AG08395 (cell line): Measurements from ENCODE around the gene IL22.
A peak's percentile ranks its signal among the peaks of the same experiment; 100 is the strongest.
"Not testable (repeated sequence)": the region's sequence is repeated elsewhere in the genome, so short reads cannot be mapped to it uniquely, and the experiment has no call there.

Source experiments
- DNase-seq: peaks from one replicate; pipeline ENCODE4 v3.0.0; 2012; ENCODE audit warnings: mixed read lengths, low spot score

IL22 gene

GRCh38 chr12:68229956-68230355 lies 23.4 kb downstream of the IL22 start:
- DNase-seq = no peak

- no peak for DNase-seq
These were observed 26.0 kb downstream of the IL22 start for GRCh38 chr12:68227356-68227755.

GRCh38 chr12:68225576-68226476 lies 27.6 kb downstream of the IL22 start, which contains the start of gene IL26:
TSS of gene IL26 (minus strand) at chr12:68225810. CDS start at chr12:68225756, 54 bp downstream.
- DNase-seq = no peak

- no peak for DNase-seq
These were observed 28.7 kb downstream of the IL22 start for GRCh38 chr12:68224613-68225285.

- DNase-seq = peak; percentile 89
These were observed 30.2 kb downstream of the IL22 start for GRCh38 chr12:68223067-68223747.

GRCh38 chr12:68222326-68222725 lies 31.1 kb downstream of the IL22 start:
- no peak for DNase-seq

GRCh38 chr12:68221497-68221896 lies 31.9 kb downstream of the IL22 start:
- no peak for DNase-seq

- DNase-seq = no peak
These were observed 42.5 kb downstream of the IL22 start for GRCh38 chr12:68210875-68211274.

GRCh38 chr12:68209048-68209728 lies 44.2 kb downstream of the IL22 start:
- DNase-seq = not testable (repeated sequence)

GRCh38 chr12:68207276-68207675 lies 46.1 kb downstream of the IL22 start:
- no peak for DNase-seq

- no peak for DNase-seq
These were observed 47.0 kb downstream of the IL22 start for GRCh38 chr12:68206446-68206845.

- no peak for DNase-seq
These were observed 49.9 kb downstream of the IL22 start for GRCh38 chr12:68203460-68203875.

GRCh38 chr12:68200854-68201253 lies 52.5 kb downstream of the IL22 start:
- no peak for DNase-seq

- DNase-seq = no peak
These were observed 54.3 kb downstream of the IL22 start for GRCh38 chr12:68199127-68199526.

GRCh38 chr12:68198507-68199086 lies 54.8 kb downstream of the IL22 start:
- DNase-seq = no peak
